GM12892 (cell line): ENCODE data around the gene ZNF639.

Experiments
- POLR2A ChIP-seq: IDR thresholded peaks from 2 replicates; pipeline ENCODE4 v1.6.1; 2011; ENCODE audit warnings: low read depth, low read length, control low read depth
- POLR2AphosphoS5 ChIP-seq: IDR thresholded peaks from 2 replicates; pipeline ENCODE4 v1.6.1; 2011; ENCODE audit warnings: low read depth, low read length, control low read depth

- TF ChIP-seq POLR2A (peak; percentile 72), POLR2AphosphoS5 (no peak; the same call in 1 of the 2 replicates)
These were observed at the start of gene ZNF639 for GRCh38 chr3:179322286-179323196.
